H9 (cell line): ENCODE data around the gene MTMR12. TPM values are rescaled to one million over a fixed set of nuclear protein-coding genes. Genes with fewer than 3 reads are reported as not detected.
A peak's percentile ranks its signal among the peaks of the same experiment; 100 is the strongest.

Experiments
- DNase-seq: peaks from one replicate; pipeline ENCODE4 v3.0.0-alpha.2; 2017
- H2AFZ ChIP-seq: one replicate; pipeline ENCODE4 v1.6.1; 2013; ENCODE audit warnings: mild to moderate bottlenecking, low read length, control low read depth, moderate library complexity
- H2AK5ac ChIP-seq: 2 replicates; pipeline ENCODE4 v1.6.1; 2013; ENCODE audit warnings: low read length, control low read depth, mixed read lengths; ENCODE audit not compliant: insufficient read length
- H2BK120ac ChIP-seq: one replicate; pipeline ENCODE4 v1.6.1; 2013; ENCODE audit warnings: low read depth, mild to moderate bottlenecking, low read length, control low read depth, inconsistent platforms; ENCODE audit not compliant: poor library complexity, severe bottlenecking
- H2BK12ac ChIP-seq: 2 replicates; pipeline ENCODE4 v1.6.1; 2013; ENCODE audit warnings: low read length, control low read depth, mixed read lengths, low read depth; ENCODE audit not compliant: insufficient read length
- H2BK15ac ChIP-seq: 2 replicates; pipeline ENCODE4 v1.6.1; 2013; ENCODE audit warnings: low read depth, low read length, control low read depth
- H2BK20ac ChIP-seq: one replicate; pipeline ENCODE4 v1.6.1; 2013; ENCODE audit warnings: low read depth, mild to moderate bottlenecking, low read length, control low read depth, inconsistent platforms; ENCODE audit not compliant: poor library complexity, severe bottlenecking
- H2BK5ac ChIP-seq: 2 replicates; pipeline ENCODE4 v1.6.1; 2013; ENCODE audit warnings: low read length, control low read depth, mixed read lengths; ENCODE audit not compliant: insufficient read length
- H3K14ac ChIP-seq: 2 replicates; pipeline ENCODE4 v1.6.1; 2013; ENCODE audit warnings: low read length, control low read depth; ENCODE audit not compliant: insufficient read depth
- H3K18ac ChIP-seq: 2 replicates; pipeline ENCODE4 v1.6.1; 2013; ENCODE audit warnings: low read depth, mild to moderate bottlenecking, mixed read lengths, low read length, control low read depth; ENCODE audit not compliant: insufficient read length
- H3K23ac ChIP-seq: 2 replicates; pipeline ENCODE4 v1.6.1; 2013; ENCODE audit warnings: low read length, control low read depth, mixed read lengths, low read depth; ENCODE audit not compliant: insufficient read length
- H3K23me2 ChIP-seq: 2 replicates; pipeline ENCODE4 v1.6.1; 2013; ENCODE audit warnings: low read depth, mild to moderate bottlenecking, mixed read lengths, low read length, control low read depth; ENCODE audit not compliant: insufficient read length, poor library complexity, severe bottlenecking
- H3K27ac ChIP-seq: 2 replicates; pipeline ENCODE4 v1.5.1; 2013; ENCODE audit warnings: low read length, control low read depth, mixed read lengths, low read depth; ENCODE audit not compliant: insufficient read length
- H3K27me3 ChIP-seq: 2 replicates; pipeline ENCODE4 v1.6.1; 2013; ENCODE audit warnings: low read length, control low read depth, inconsistent platforms; ENCODE audit not compliant: insufficient read depth
- H3K4ac ChIP-seq: 2 replicates; pipeline ENCODE4 v1.6.1; 2013; ENCODE audit warnings: low read depth, mild to moderate bottlenecking, control low read depth, inconsistent platforms, low read length, moderate library complexity
- H3K4me1 ChIP-seq: 2 replicates; pipeline ENCODE4 v1.6.1; 2013; ENCODE audit warnings: low read length, control low read depth, inconsistent platforms; ENCODE audit not compliant: insufficient read depth
- H3K4me2 ChIP-seq: 2 replicates; pipeline ENCODE4 v1.6.1; 2013; ENCODE audit warnings: low read length, control low read depth, mixed read lengths; ENCODE audit not compliant: insufficient read length, insufficient read depth
- H3K56ac ChIP-seq: 2 replicates; pipeline ENCODE4 v1.6.1; 2013; ENCODE audit warnings: low read depth, mild to moderate bottlenecking, mixed read lengths, low read length, control low read depth; ENCODE audit not compliant: insufficient read length
- H3K79me1 ChIP-seq: 2 replicates; pipeline ENCODE4 v1.6.1; 2013; ENCODE audit warnings: low read depth, mild to moderate bottlenecking, moderate library complexity, low read length, control low read depth, inconsistent platforms; ENCODE audit not compliant: insufficient read depth, poor library complexity, severe bottlenecking
- H3K79me2 ChIP-seq: 2 replicates; pipeline ENCODE4 v1.6.1; 2013; ENCODE audit warnings: low read length, control low read depth, inconsistent platforms; ENCODE audit not compliant: insufficient read depth
- H3K9ac ChIP-seq: 2 replicates; pipeline ENCODE4 v1.6.1; 2013; ENCODE audit warnings: low read length, control low read depth, mixed read lengths; ENCODE audit not compliant: insufficient read length; ENCODE audit errors: extremely low read depth
- H3K9me3 ChIP-seq: one replicate; pipeline ENCODE4 v1.6.1; 2013; ENCODE audit warnings: low read depth, low read length, inconsistent platforms; ENCODE audit not compliant: control insufficient read depth
- H3T11ph ChIP-seq: one replicate; pipeline ENCODE4 v1.6.1; 2013; ENCODE audit warnings: mild to moderate bottlenecking, low read length, control low read depth, inconsistent platforms
- H4K20me1 ChIP-seq: one replicate; pipeline ENCODE4 v1.6.1; 2013; ENCODE audit not compliant: control insufficient read depth, insufficient read length, insufficient read depth
- H4K5ac ChIP-seq: 2 replicates; pipeline ENCODE4 v1.6.1; 2013; ENCODE audit warnings: low read depth, mild to moderate bottlenecking, mixed read lengths, low read length, control low read depth; ENCODE audit not compliant: insufficient read length
- H4K8ac ChIP-seq: replicated peaks from 2 replicates; pipeline ENCODE4 v1.6.1; 2013; ENCODE audit warnings: low read length, control low read depth, mixed read lengths, low read depth; ENCODE audit not compliant: insufficient read length
- H4K91ac ChIP-seq: 2 replicates; pipeline ENCODE4 v1.6.1; 2013; ENCODE audit warnings: low read depth, mild to moderate bottlenecking, moderate library complexity, mixed read lengths, low read length, control low read depth; ENCODE audit not compliant: insufficient read length
- H3K27ac Mint-ChIP-seq, 3 experiments: 2 replicates in 2 of 3; 3 replicates in 1 of 3; pipeline ENCODE4 v1.8.0; 2020 to 2021; ENCODE audit warnings: mixed read lengths in 3 of 3, mild to moderate bottlenecking in 1 of 3, moderate library complexity in 1 of 3
- H3K27me3 Mint-ChIP-seq: 2 replicates; pipeline ENCODE4 v1.8.0; 2021; ENCODE audit warnings: low read depth, mild to moderate bottlenecking, moderate library complexity, mixed read lengths
- H3K36me3 Mint-ChIP-seq, 3 experiments: 2 replicates in 2 of 3; 3 replicates in 1 of 3; pipeline ENCODE4 v1.8.0; 2020 to 2021; ENCODE audit warnings: low read depth in 3 of 3, mixed read lengths in 3 of 3; ENCODE audit not compliant: insufficient read depth in 1 of 3
- H3K4me1 Mint-ChIP-seq, 2 experiments: 2 replicates each; pipeline ENCODE4 v1.8.0; 2020; ENCODE audit warnings: mixed read lengths in 2 of 2
- H3K4me3 Mint-ChIP-seq, 2 experiments: 2 replicates in 1 of 2; 3 replicates in 1 of 2; pipeline ENCODE4 v1.8.0; 2020 to 2021; ENCODE audit warnings: mild to moderate bottlenecking in 2 of 2, mixed read lengths in 2 of 2, moderate library complexity in 1 of 2
- H3K9me3 Mint-ChIP-seq, 2 experiments: 2 replicates in 1 of 2; 3 replicates in 1 of 2; pipeline ENCODE4 v1.8.0; 2020; ENCODE audit warnings: mild to moderate bottlenecking in 2 of 2, mixed read lengths in 2 of 2, moderate library complexity in 1 of 2
- CTCF ChIP-seq: fragments of 200-600 bp; sonication (generic); conservative IDR thresholded peaks from 3 replicates; pipeline ENCODE4 v1.8.0; 2021; ENCODE audit warnings: antibody characterized with exemption, mild to moderate bottlenecking
- WGBS: extraction: QIAGEN DNeasy Blood & Tissue Kit; methylation state at CpG from one replicate; pipeline ENCODE4 v1.1.7; 2013; ENCODE audit warnings: missing lambda C conversion rate, low lambda C conversion rate, mixed read lengths; ENCODE audit not compliant: insufficient read length; ENCODE audit errors: extremely low coverage; 5-methylcytosine and 5-hydroxymethylcytosine counted together
- total RNA-seq: library from RNA; stranded (reverse); gene quantifications from 2 replicates; pipeline ENCODE4 v1.2.1, GENCODE V29; 2021

Gene MTMR12
- total RNA-seq, 1 experiment from 2014 or later = 39.3 TPM

DNA sequence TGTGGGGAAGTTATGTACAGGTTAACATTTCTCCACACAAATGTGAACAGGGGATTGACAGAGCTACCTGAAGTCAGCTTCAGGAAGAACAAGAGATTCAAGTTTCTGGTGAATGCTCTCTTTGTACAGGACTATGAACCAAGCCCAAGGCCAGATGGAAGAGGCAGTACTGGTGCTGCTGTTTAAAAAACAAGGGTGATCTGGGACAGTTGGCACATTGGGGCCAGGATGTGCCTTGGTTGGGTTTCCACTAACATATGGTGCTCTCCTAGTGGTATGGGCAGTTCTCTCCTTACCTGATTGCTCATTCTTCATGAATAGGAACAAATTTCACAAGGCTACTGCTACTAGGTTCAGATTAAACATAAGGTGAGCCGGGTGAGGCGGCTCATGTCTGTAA is 40.0 kb downstream of the MTMR12 start:
- H3K4me1 ChIP-seq = peaks cover 6% of the 10 kb centered on the region
- H2BK120ac ChIP-seq = no peak overlapping the region
- no peak for DNase-seq
- no peaks in the 10 kb centered on the region for H3K9me3 Mint-ChIP-seq
- H4K5ac ChIP-seq = no peak overlapping the region
- no peak overlapping the region for H3K56ac ChIP-seq
- no peaks in the 10 kb centered on the region; the same call in 1 of the 2 replicates for H3K79me2 ChIP-seq
- no peak overlapping the region for H3K18ac ChIP-seq
- H3K79me1 ChIP-seq = no peaks in the 10 kb centered on the region
- H3K4ac ChIP-seq = no peak overlapping the region
- H3K23me2 ChIP-seq = no peaks in the 10 kb centered on the region
- H3K4me3 Mint-ChIP-seq = no peak overlapping the region
- WGBS = no CpG with 5 or more reads among the region's 2 CpGs
- no peak overlapping the region for H2AFZ ChIP-seq
- no peaks in the 10 kb centered on the region for H3K27me3 Mint-ChIP-seq
- no peak overlapping the region for H2AK5ac ChIP-seq
- no peak overlapping the region for H2BK15ac ChIP-seq
- no peak overlapping the region for H4K8ac ChIP-seq
- no peak overlapping the region for H3K23ac ChIP-seq
- H3K14ac ChIP-seq = no peak overlapping the region
- no peak overlapping the region for H3K9ac ChIP-seq
- H3T11ph ChIP-seq = no peak overlapping the region
- H3K27ac Mint-ChIP-seq = peak overlapping the region in 1 of 3 experiments; percentile 21; a peak in 3 of 7 replicates
- no peaks in the 10 kb centered on the region for H4K20me1 ChIP-seq
- peaks cover 41 to 62% (median 56%) of the 10 kb centered on the region in 3 experiments for H3K36me3 Mint-ChIP-seq
- H3K4me1 Mint-ChIP-seq = peaks cover 40 to 41% of the 10 kb centered on the region in 2 experiments
- H2BK12ac ChIP-seq = no peak overlapping the region
- H3K4me2 ChIP-seq = no peak overlapping the region
- no peak for TF ChIP-seq CTCF
- H3K27ac ChIP-seq = no peak overlapping the region
- no peak overlapping the region for H4K91ac ChIP-seq
- H2BK5ac ChIP-seq = no peak overlapping the region
- no peaks in the 10 kb centered on the region for H3K27me3 ChIP-seq
- H3K9me3 ChIP-seq = no peaks in the 10 kb centered on the region
- no peak overlapping the region for H2BK20ac ChIP-seq
